GM19372 (cell line): Measurements from ENCODE around the gene CATSPERE.
A peak's percentile ranks its signal among the peaks of the same experiment; 100 is the strongest.
"Not testable (repeated sequence)": the region's sequence is repeated elsewhere in the genome, so short reads cannot be mapped to it uniquely, and the experiment has no call there.

Source experiments
- ATAC-seq: cut with Tn5 transposase; IDR thresholded peaks from one replicate; pipeline ENCODE4 v1.9.1; 2021; ENCODE audit warnings: mild to moderate bottlenecking, low read depth, moderate library complexity; ENCODE audit not compliant: unreplicated experiment

The CATSPERE gene

DNA sequence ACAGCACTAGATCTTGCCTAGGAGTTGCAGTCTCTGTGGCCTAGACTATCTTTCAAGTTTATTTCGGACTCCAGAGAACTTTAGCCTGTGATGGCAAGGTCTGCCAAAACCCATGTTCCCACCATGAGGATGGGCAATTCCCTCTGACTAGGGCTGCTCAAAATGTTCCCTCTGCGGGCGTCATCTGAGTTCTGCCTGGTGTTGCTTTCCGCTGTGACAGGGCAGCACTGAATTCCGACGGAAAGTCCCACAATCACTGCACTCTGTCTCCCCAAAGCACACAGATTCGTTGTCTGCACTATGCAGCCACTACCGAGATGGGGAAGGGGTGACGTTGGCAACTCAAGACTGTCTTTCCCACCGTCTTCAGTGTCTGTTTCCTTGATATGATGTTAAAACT lies 75.2 kb downstream of the CATSPERE start:
- no peak for ATAC-seq

- ATAC-seq, result no peak
Observed at GRCh38 chr1:244545511-244545910, 84.4 kb downstream of the CATSPERE start.

DNA sequence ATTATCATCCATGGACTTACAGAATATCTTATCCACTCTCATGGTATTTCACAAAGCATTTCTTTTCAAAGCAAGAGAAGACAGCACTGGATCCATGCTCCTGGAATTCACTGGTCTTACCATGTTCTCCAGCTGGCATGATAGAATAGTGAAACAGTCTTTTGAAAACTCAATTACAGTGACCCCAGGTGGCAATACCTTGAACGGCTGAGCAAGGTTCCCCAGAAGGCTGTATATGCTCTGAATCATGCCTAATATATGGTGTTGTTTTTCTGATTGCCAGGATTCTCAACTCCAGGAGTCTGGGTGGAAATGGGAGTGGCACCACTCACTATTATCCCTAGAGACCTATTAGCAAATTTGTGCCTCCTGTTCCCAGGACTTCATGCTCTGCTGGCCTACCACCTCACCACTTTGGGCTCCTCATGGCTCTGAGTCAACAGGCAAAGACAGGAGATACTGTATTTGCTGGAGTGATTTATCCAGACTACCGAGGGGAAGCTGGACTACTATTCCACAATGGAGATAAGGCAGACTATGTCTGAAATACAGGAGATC lies 87.6 kb downstream of the CATSPERE start:
- no peak for ATAC-seq

DNA sequence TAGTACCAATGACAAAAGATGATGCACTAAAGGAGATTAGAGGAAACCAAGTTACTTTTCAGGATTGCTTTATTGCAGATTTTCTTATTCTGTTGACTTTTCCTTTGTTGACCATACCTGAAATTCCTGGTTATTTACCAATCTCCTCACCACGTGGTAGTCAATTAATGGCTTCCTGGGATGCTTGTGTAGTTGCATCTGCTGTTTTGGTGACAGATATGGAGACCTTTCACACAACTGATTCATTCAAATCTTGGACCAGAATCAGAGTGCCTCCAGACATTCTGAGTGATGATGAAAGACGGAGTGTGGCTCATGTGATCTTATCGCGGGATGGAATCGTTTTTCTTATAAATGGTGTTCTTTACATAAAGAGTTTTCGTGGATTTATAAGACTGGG lies 91.3 kb downstream of the CATSPERE start:
- ATAC-seq, result no peak

- no peak for ATAC-seq
Observed at GRCh38 chr1:244556263-244556662, 95.2 kb downstream of the CATSPERE start.

GRCh38 chr1:244557565-244557964 lies 96.5 kb downstream of the CATSPERE start:
- ATAC-seq, result no peak

DNA sequence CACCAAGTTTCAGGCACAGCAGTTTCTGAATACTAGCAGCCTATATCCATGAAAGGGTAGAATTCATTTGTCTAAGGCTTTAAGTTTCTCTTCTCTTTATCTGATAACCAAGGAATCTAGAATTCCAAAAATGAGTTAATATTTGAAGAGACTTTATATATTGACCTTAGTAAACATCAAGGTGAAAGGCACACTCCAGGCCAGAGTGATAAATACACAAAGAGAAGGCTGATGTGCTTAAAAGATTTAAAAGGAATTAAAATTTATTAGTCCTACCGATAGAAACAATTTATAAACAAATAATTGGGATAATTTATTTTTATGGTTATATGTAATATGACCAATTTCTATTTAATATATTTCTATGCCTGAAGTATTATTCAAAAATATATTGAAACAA lies 98.5 kb downstream of the CATSPERE start:
- no peak for ATAC-seq

- not testable (repeated sequence) for ATAC-seq
Observed at GRCh38 chr1:244562877-244563276, 101.8 kb downstream of the CATSPERE start.

- ATAC-seq, result no peak
Observed at GRCh38 chr1:244573768-244574167, 112.7 kb downstream of the CATSPERE start.

- no peak for ATAC-seq
Observed at GRCh38 chr1:244576259-244576892, 115.3 kb downstream of the CATSPERE start.

GRCh38 chr1:244578205-244578604 lies 117.1 kb downstream of the CATSPERE start:
- not testable (repeated sequence) for ATAC-seq

DNA sequence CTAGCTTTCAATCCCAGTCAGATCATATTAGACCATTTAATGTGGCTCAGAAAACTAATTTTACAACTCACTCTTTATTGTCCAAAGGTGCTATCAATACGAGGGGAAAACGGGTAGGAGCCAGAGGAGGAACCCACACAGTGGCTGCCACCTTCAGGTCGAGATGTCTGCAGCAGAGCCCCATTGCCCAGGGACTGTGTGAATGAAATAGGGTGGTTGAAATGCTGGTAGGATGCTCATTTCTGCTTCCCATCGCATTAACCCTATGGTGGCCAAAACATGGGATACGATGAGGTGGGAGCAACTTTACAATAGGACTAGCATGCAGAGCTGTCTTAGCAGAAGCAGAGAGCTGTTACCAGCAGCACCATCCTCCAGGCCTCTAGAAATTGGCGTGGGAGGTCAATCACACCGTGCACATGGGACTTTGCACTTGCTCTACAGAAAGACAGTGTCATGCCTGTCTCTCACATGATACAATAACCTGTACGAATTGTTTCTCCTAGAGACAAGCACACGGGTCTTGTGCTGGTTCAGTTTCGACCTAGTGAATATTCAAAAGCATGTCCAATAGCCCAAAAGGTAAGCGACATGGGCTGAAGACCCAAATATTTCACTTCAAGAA lies 122.4 kb downstream of the CATSPERE start:
- ATAC-seq, result no peak

DNA sequence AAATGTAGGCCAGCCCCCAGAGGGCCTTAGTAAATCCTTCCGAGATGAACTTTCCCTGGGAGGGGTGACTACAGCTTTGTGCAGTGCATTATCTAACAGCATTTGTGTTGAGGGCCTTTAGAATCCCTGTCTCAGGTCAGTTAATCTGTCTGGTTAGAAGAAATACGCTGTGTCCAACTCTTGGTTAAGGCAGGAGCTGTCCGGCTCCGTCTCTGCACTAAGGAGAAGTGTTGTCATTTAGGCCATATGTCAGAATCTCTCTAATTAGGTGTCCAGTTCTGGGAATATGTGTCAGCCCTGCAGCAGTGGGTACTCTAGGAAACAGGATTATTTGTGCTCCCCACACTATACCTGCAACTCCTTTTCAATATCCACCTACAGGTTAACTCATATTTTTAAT lies 124.8 kb downstream of the CATSPERE start:
- ATAC-seq, result no peak

- ATAC-seq, result no peak
Observed at GRCh38 chr1:244590670-244591069, 129.6 kb downstream of the CATSPERE start.

- ATAC-seq, result no peak
Observed at GRCh38 chr1:244598611-244599010, 137.5 kb downstream of the CATSPERE start.

GRCh38 chr1:244599937-244600350 lies 138.9 kb downstream of the CATSPERE start:
- ATAC-seq, result peak; percentile 73

DNA sequence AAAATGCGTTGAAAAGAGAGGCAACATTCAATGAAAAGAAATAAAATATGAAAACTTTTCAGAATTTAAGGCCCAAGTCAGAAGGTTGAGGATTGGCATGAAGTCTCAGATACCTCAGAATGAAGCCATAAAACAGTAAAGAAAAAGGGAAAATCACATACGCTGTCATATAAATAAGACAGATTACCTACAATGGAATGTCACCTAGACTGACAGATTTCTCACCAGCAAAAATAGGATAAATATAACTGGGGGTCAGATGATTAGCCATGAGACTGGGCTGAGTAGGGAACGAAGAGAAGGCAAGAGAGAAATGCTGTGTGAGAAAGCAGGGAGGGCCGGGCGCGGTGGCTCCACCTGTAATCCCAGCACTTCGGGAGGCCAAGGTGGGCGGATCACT lies 140.3 kb downstream of the CATSPERE start:
- no peak for ATAC-seq

DNA sequence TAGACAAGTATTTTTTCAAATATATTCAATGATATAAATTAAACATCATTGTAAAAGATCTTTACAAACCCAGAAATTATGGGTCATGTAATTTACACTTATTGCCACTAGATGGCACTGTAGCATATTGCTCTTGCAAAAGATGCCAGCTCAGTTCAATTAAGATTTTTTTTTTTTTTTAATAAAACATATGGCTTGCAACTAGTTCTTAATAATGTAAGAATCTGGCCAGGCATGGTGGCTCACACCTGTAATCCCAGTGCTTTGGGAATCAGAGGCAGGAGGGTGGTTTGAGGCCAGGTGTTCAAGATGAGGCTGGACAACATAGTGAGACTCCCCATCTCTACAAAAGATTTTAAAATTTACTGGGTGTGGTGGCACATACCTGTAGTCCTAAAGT lies 142.4 kb downstream of the CATSPERE start:
- ATAC-seq, result no peak

- ATAC-seq, result no peak
Observed at GRCh38 chr1:244605835-244606370, 144.8 kb downstream of the CATSPERE start.

GRCh38 chr1:244614113-244614836 lies 153.2 kb downstream of the CATSPERE start:
- ATAC-seq, result no peak

DNA sequence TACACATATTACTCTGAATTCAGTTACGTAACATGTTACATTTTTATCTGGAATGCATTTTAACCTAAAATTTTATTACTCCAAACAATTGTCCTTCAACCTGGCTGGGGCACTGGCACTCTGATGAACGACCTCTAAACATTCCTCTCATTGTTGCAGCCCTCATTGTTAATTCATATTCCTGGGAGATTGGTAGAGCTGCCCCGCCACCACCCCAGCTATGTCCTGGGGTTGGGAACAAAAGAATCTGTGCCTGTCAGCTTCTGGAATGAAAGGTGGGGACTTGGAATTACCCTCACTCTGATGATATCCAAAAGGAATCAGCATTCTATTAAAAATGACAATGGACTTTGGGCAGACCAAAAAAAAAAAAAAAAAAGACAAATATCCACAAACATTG lies 153.8 kb downstream of the CATSPERE start:
- ATAC-seq, result no peak
